WTC11 (cell line): ENCODE data around the gene STX8.

Experiments used
- FOXP1 ChIP-seq: sonication (generic); formaldehyde crosslinking; IDR thresholded peaks from 2 replicates; pipeline ENCODE4 v1.8.0; 2022; ENCODE audit warnings: missing genetic modification reagents, mild to moderate bottlenecking, moderate library complexity, borderline replicate concordance
- HMGXB4 ChIP-seq: sonication (generic); formaldehyde crosslinking; IDR thresholded peaks from 2 replicates; pipeline ENCODE4 v1.8.1; 2023; ENCODE audit warnings: mild to moderate bottlenecking, moderate library complexity, missing genetic modification reagents
- IRF2 ChIP-seq: sonication (generic); formaldehyde crosslinking; IDR thresholded peaks from 2 replicates; pipeline ENCODE4 v1.8.0; 2022; ENCODE audit warnings: low read depth, missing genetic modification reagents, borderline replicate concordance

GRCh38 chr17:9259419-9259818 lies 316.2 kb downstream of the STX8 start:
- TF ChIP-seq HMGXB4 (CRISPR knock-in tag) (no peak), IRF2 (CRISPR knock-in tag) (no peak), FOXP1 (CRISPR knock-in tag) (no peak)
